Neural cell (in vitro differentiated cells): ENCODE data around the gene RAD51B. TPM values are rescaled to one million over a fixed set of nuclear protein-coding genes. Genes with fewer than 3 reads are reported as not detected.

ENCODE experiments used
- H2AFZ ChIP-seq: fragments of 200-600, 300-800 bp; sonication (generic), shearing (Covaris generic); 2 replicates; pipeline ENCODE4 v1.6.0; 2014; ENCODE audit warnings: low read depth, mild to moderate bottlenecking, antibody characterized with exemption, low read length, moderate library complexity
- H3F3A ChIP-seq: fragments of 200-600 bp; shearing (Covaris generic); 2 replicates; pipeline ENCODE4 v1.6.1; 2016; ENCODE audit warnings: mild to moderate bottlenecking, moderate library complexity, mixed read lengths, antibody characterized with exemption, low read length; ENCODE audit not compliant: insufficient read depth, poor library complexity, severe bottlenecking
- H3K27ac ChIP-seq: fragments of 200-600, 300-800 bp; sonication (generic), shearing (Covaris generic); 2 replicates; pipeline ENCODE4 v1.5.1; 2014; ENCODE audit warnings: mild to moderate bottlenecking, low read length, moderate library complexity
- H3K27me3 ChIP-seq: fragments of 300-800, 200-600 bp; sonication (generic), shearing (Covaris generic); 2 replicates; pipeline ENCODE4 v1.6.0; 2014; ENCODE audit warnings: mild to moderate bottlenecking, low read depth, low read length, moderate library complexity; ENCODE audit not compliant: insufficient read depth
- H3K36me3 ChIP-seq: fragments of 300-800, 200-600 bp; sonication (generic), shearing (Covaris generic); 2 replicates; pipeline ENCODE4 v1.5.1; 2014; ENCODE audit warnings: mild to moderate bottlenecking, antibody characterized with exemption, low read length, moderate library complexity; ENCODE audit not compliant: insufficient read depth
- H3K4me2 ChIP-seq: fragments of 300-800, 200-600 bp; sonication (generic), shearing (Covaris generic); 2 replicates; pipeline ENCODE4 v1.6.0; 2014; ENCODE audit warnings: mild to moderate bottlenecking, low read length
- H3K4me3 ChIP-seq: fragments of 300-800, 200-600 bp; sonication (generic), shearing (Covaris generic); 2 replicates; pipeline ENCODE4 v1.5.1; 2014; ENCODE audit warnings: mild to moderate bottlenecking, low read length, moderate library complexity
- H3K79me2 ChIP-seq: fragments of 200-600 bp; shearing (Covaris generic); replicated peaks from 2 replicates; pipeline ENCODE4 v1.6.0; 2014; ENCODE audit warnings: mild to moderate bottlenecking, low read length, moderate library complexity; ENCODE audit not compliant: insufficient read depth
- H3K9ac ChIP-seq: fragments of 300-800, 200-600 bp; sonication (generic), shearing (Covaris generic); 2 replicates; pipeline ENCODE4 v1.6.1; 2016; ENCODE audit warnings: mild to moderate bottlenecking, low read length, mixed read lengths
- H3K9me2 ChIP-seq: fragments of 200-600 bp; shearing (Covaris generic); 2 replicates; pipeline ENCODE4 v1.6.1; 2016; ENCODE audit warnings: mild to moderate bottlenecking, low read length, mixed read lengths; ENCODE audit not compliant: insufficient read depth
- H3K9me3 ChIP-seq: fragments of 200-600, 300-800 bp; sonication (generic), shearing (Covaris generic); 2 replicates; pipeline ENCODE4 v1.6.1; 2016; ENCODE audit warnings: mild to moderate bottlenecking, mixed run types, low read length, moderate library complexity, mixed read lengths
- H4K20me1 ChIP-seq: fragments of 200-600 bp; shearing (Covaris generic); 2 replicates; pipeline ENCODE4 v1.6.1; 2016; ENCODE audit warnings: mild to moderate bottlenecking, mixed run types; ENCODE audit not compliant: insufficient read depth
- EP300 ChIP-seq: fragments of 450-650 bp; conservative IDR thresholded peaks from 2 replicates; pipeline ENCODE4 v1.6.1; 2014; ENCODE audit warnings: antibody characterized with exemption, mild to moderate bottlenecking, moderate library complexity; ENCODE audit not compliant: poor library complexity, severe bottlenecking
- EZH2 ChIP-seq: fragments of 200-600, 300-800 bp; shearing (Covaris generic), sonication (generic); IDR thresholded peaks from 2 replicates; pipeline ENCODE4 v1.6.1; 2014; ENCODE audit warnings: antibody characterized with exemption, low read length, borderline replicate concordance, mild to moderate bottlenecking; ENCODE audit not compliant: insufficient read depth, poor library complexity, severe bottlenecking
- MXI1 ChIP-seq: fragments of 450-650 bp; conservative IDR thresholded peaks from 2 replicates; pipeline ENCODE4 v1.6.1; 2014; ENCODE audit warnings: antibody characterized with exemption, mild to moderate bottlenecking; ENCODE audit not compliant: poor library complexity, severe bottlenecking
- POLR2AphosphoS5 ChIP-seq: IDR thresholded peaks from 2 replicates; pipeline ENCODE4 v1.6.1; 2012
- RAD21 ChIP-seq: fragments of 450-650 bp; conservative IDR thresholded peaks from 2 replicates; pipeline ENCODE4 v1.6.1; 2014; ENCODE audit warnings: antibody characterized with exemption, mild to moderate bottlenecking, moderate library complexity
- REST ChIP-seq: IDR thresholded peaks from 2 replicates; pipeline ENCODE4 v1.6.1; 2012; ENCODE audit warnings: borderline replicate concordance
- SMC3 ChIP-seq: fragments of 450-650 bp; conservative IDR thresholded peaks from 2 replicates; pipeline ENCODE4 v1.6.1; 2014; ENCODE audit warnings: antibody characterized with exemption, mild to moderate bottlenecking, moderate library complexity; ENCODE audit not compliant: poor library complexity
- TAF1 ChIP-seq: IDR thresholded peaks from 2 replicates; pipeline ENCODE4 v1.6.1; 2012; ENCODE audit warnings: low read depth
- polyA plus RNA-seq: library from polyadenylated mRNA; depleted of rRNA; stranded (reverse); fragments of >200 nt; gene quantifications from 2 replicates; pipeline ENCODE4 v1.2.3, GENCODE V29; 2014
- TF ChIP-seq, protein P1 (sequence below): fragments of 450-650 bp; IDR thresholded peaks from 2 replicates; pipeline ENCODE4 v1.5.1; 2014; ENCODE audit warnings: antibody characterized with exemption, mild to moderate bottlenecking, moderate library complexity; ENCODE audit not compliant: poor library complexity, severe bottlenecking

RAD51B gene
- polyA plus RNA-seq, 1 donor from 2014 or later = 3.1 TPM

DNA sequence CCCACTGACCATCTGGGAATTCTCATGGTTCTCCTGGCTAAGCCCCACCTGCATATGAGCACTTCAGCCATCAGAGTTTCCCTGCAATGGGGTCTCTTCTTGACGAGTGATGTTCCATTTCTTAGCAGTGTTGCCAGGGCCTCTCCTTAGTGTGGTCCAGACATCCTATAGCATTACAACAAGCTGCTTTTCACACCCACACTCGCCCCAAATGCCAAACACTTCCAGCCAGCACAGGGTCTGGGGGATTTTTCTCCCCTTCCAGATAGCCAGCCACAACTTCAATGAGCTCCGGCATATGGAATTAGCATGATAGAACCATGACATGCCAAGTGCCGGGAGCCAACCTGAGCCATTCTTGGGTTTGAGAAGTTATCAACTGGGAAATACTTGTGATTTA is 705.9 kb downstream of the RAD51B start:
- H3F3A ChIP-seq = no peaks in the 10 kb centered on the region
- H4K20me1 ChIP-seq = no peaks in the 10 kb centered on the region
- no peaks in the 10 kb centered on the region for H3K9me2 ChIP-seq
- H3K9me3 ChIP-seq = no peaks in the 10 kb centered on the region
- H3K36me3 ChIP-seq = no peaks in the 10 kb centered on the region
- no peak overlapping the region for H3K9ac ChIP-seq
- H3K4me2 ChIP-seq = no peak overlapping the region
- H3K27me3 ChIP-seq = no peaks in the 10 kb centered on the region
- H3K4me3 ChIP-seq = no peak overlapping the region
- no peak overlapping the region for H3K27ac ChIP-seq
- no peak overlapping the region for H2AFZ ChIP-seq
- H3K79me2 ChIP-seq = no peaks in the 10 kb centered on the region
- TF ChIP-seq EZH2 = no peak
- TF ChIP-seq REST = no peak
- TF ChIP-seq EP300 = no peak
- no peak for TF ChIP-seq MXI1
- no peak for TF ChIP-seq RAD21
- TF ChIP-seq SMC3 = no peak
- TF ChIP-seq POLR2AphosphoS5 = no peak
- no peak for TF ChIP-seq TAF1
- TF ChIP-seq, protein P1, sequence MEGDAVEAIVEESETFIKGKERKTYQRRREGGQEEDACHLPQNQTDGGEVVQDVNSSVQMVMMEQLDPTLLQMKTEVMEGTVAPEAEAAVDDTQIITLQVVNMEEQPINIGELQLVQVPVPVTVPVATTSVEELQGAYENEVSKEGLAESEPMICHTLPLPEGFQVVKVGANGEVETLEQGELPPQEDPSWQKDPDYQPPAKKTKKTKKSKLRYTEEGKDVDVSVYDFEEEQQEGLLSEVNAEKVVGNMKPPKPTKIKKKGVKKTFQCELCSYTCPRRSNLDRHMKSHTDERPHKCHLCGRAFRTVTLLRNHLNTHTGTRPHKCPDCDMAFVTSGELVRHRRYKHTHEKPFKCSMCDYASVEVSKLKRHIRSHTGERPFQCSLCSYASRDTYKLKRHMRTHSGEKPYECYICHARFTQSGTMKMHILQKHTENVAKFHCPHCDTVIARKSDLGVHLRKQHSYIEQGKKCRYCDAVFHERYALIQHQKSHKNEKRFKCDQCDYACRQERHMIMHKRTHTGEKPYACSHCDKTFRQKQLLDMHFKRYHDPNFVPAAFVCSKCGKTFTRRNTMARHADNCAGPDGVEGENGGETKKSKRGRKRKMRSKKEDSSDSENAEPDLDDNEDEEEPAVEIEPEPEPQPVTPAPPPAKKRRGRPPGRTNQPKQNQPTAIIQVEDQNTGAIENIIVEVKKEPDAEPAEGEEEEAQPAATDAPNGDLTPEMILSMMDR = no peak

DNA sequence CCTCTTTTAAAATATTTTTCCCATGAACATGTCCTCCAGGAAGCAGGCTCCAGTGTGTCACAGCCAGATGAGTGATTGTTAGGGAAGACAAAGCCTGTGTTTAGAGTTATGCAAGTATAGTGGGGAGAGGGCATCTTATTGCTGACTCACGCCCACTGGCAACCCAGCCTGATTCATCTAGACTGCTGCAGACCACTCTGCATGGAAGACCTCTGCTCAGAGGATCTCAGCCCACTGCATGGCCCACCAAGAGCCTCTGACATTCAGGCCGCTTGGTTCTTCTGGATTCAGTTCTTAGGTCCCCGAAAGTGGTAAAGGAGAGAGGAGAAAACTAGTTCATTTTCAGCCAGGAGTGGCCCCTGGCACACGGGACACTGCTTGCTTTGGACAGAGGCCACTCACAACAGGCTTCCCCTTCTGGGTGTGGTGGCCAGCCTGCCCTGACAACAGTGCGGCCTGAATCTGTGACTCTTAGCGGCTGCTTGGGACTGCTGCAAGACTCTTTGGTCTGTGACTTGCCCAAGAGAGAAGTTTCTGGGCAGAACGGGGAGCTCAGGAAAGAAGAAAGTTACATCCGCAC is 707.0 kb downstream of the RAD51B start:
- Histone ChIP-seq H2AFZ (no peak overlapping the region), H3K27me3 (no peaks in the 10 kb centered on the region), H3K9me2 (no peaks in the 10 kb centered on the region), H3K9ac (no peak overlapping the region), H3K9me3 (no peaks in the 10 kb centered on the region), H4K20me1 (no peaks in the 10 kb centered on the region), H3F3A (no peaks in the 10 kb centered on the region), H3K4me2 (no peak overlapping the region), H3K36me3 (no peaks in the 10 kb centered on the region), H3K4me3 (no peak overlapping the region), H3K79me2 (no peaks in the 10 kb centered on the region), H3K27ac (no peak overlapping the region)
- TF ChIP-seq TAF1 = no peak
- TF ChIP-seq SMC3 = no peak
- TF ChIP-seq EP300 = no peak
- TF ChIP-seq REST = no peak
- TF ChIP-seq POLR2AphosphoS5 = no peak
- no peak for TF ChIP-seq EZH2
- TF ChIP-seq MXI1 = no peak
- no peak for TF ChIP-seq RAD21
- TF ChIP-seq, protein P1 = no peak
